Measurements from ENCODE around the gene ANK3. TPM values are rescaled to one million over a fixed set of nuclear protein-coding genes. Genes with fewer than 3 reads are reported as not detected.
A peak's percentile ranks its signal among the peaks of the same experiment; 100 is the strongest.
"Not testable (repeated sequence)": the region's sequence is repeated elsewhere in the genome, so short reads cannot be mapped to it uniquely, and the experiment has no call there.

ANK3 gene
- polyA plus RNA-seq, 1 donor, result 89.1 TPM

- peak in 1 of 2 donors; percentile 15 for DNase-seq
- Histone ChIP-seq H3K4me3 (ENCODE audit: low read length) (no peak overlapping the region), H3K36me3 (ENCODE audit: control insufficient read depth, insufficient read depth, low read length) (no peaks in the 10 kb centered on the region), H3K4me1 (ENCODE audit: control insufficient read depth, insufficient read depth, low read length) (no peaks in the 10 kb centered on the region), H3K27me3 (ENCODE audit: control insufficient read depth, insufficient read depth, low read length) (no peaks in the 10 kb centered on the region), H3K9me3 (ENCODE audit: control insufficient read depth, low read depth, low read length) (no peaks in the 10 kb centered on the region), H3K27ac (ENCODE audit: low read length) (no peak overlapping the region)
- 40% methylated on average over 1 of the region's 3 CpGs for WGBS (ENCODE audit: insufficient coverage, low lambda C conversion rate)
These were observed 348.1 kb downstream of the ANK3 start for GRCh38 chr10:60041489-60042133.

GRCh38 chr10:60040014-60040662 is 349.5 kb downstream of the ANK3 start:
- Histone ChIP-seq H3K27me3 (ENCODE audit: control insufficient read depth, insufficient read depth, low read length) (no peaks in the 10 kb centered on the region), H3K9me3 (ENCODE audit: control insufficient read depth, low read depth, low read length) (no peaks in the 10 kb centered on the region), H3K36me3 (ENCODE audit: control insufficient read depth, insufficient read depth, low read length) (no peaks in the 10 kb centered on the region), H3K4me1 (ENCODE audit: control insufficient read depth, insufficient read depth, low read length) (no peaks in the 10 kb centered on the region), H3K4me3 (ENCODE audit: low read length) (no peak overlapping the region), H3K27ac (ENCODE audit: low read length) (no peak overlapping the region)
- DNase-seq, result no peak
- 80% methylated on average over 2 of the region's 3 CpGs for WGBS (ENCODE audit: insufficient coverage, low lambda C conversion rate)

- Histone ChIP-seq H3K9me3 (ENCODE audit: control insufficient read depth, low read depth, low read length) (no peaks in the 10 kb centered on the region), H3K36me3 (ENCODE audit: control insufficient read depth, insufficient read depth, low read length) (no peaks in the 10 kb centered on the region), H3K4me1 (ENCODE audit: control insufficient read depth, insufficient read depth, low read length) (peaks cover 3% of the 10 kb centered on the region), H3K4me3 (ENCODE audit: low read length) (no peak overlapping the region), H3K27ac (ENCODE audit: low read length) (no peak overlapping the region), H3K27me3 (ENCODE audit: control insufficient read depth, insufficient read depth, low read length) (no peaks in the 10 kb centered on the region)
- DNase-seq, result no peak
- WGBS (ENCODE audit: insufficient coverage, low lambda C conversion rate), result no CpG with 5 or more reads among the region's 1 CpG
These were observed 353.7 kb downstream of the ANK3 start for GRCh38 chr10:60035984-60036383.

GRCh38 chr10:60035375-60035774 is 354.3 kb downstream of the ANK3 start:
- H3K27ac ChIP-seq (ENCODE audit: low read length), result not testable (repeated sequence)
- WGBS (ENCODE audit: insufficient coverage, low lambda C conversion rate), result no CpG with 5 or more reads among the region's 5 CpGs

GRCh38 chr10:60032723-60033122 is 357.0 kb downstream of the ANK3 start:
- H3K27me3 ChIP-seq (ENCODE audit: control insufficient read depth, insufficient read depth, low read length), result no peaks in the 10 kb centered on the region
- DNase-seq, result peak; percentile 32 to 50
- no peak overlapping the region for H3K27ac ChIP-seq (ENCODE audit: low read length)
- WGBS (ENCODE audit: insufficient coverage, low lambda C conversion rate), result no CpG with 5 or more reads among the region's 1 CpG
- H3K36me3 ChIP-seq (ENCODE audit: control insufficient read depth, insufficient read depth, low read length), result no peaks in the 10 kb centered on the region
- H3K4me3 ChIP-seq (ENCODE audit: low read length), result no peak overlapping the region
- no peaks in the 10 kb centered on the region for H3K9me3 ChIP-seq (ENCODE audit: control insufficient read depth, low read depth, low read length)
- peaks cover 7% of the 10 kb centered on the region for H3K4me1 ChIP-seq (ENCODE audit: control insufficient read depth, insufficient read depth, low read length)

More at GRCh38 chr10:60035375-60035774, 354.3 kb downstream of the ANK3 start:
- not testable (repeated sequence) for DNase-seq; H3K36me3 ChIP-seq (ENCODE audit: control insufficient read depth, insufficient read depth, low read length); H3K4me1 ChIP-seq (ENCODE audit: control insufficient read depth, insufficient read depth, low read length); H3K27me3 ChIP-seq (ENCODE audit: control insufficient read depth, insufficient read depth, low read length); H3K4me3 ChIP-seq (ENCODE audit: low read length); H3K9me3 ChIP-seq (ENCODE audit: control insufficient read depth, low read depth, low read length)

- DNase-seq, result peak in 1 of 2 donors; percentile 13
- Histone ChIP-seq H3K4me3 (ENCODE audit: low read length) (no peak overlapping the region), H3K9me3 (ENCODE audit: control insufficient read depth, low read depth, low read length) (no peaks in the 10 kb centered on the region), H3K27ac (ENCODE audit: low read length) (no peak overlapping the region), H3K4me1 (ENCODE audit: control insufficient read depth, insufficient read depth, low read length) (peaks cover 7% of the 10 kb centered on the region), H3K36me3 (ENCODE audit: control insufficient read depth, insufficient read depth, low read length) (no peaks in the 10 kb centered on the region), H3K27me3 (ENCODE audit: control insufficient read depth, insufficient read depth, low read length) (no peaks in the 10 kb centered on the region)
These were observed 358.0 kb downstream of the ANK3 start for GRCh38 chr10:60031664-60032063.

GRCh38 chr10:60031183-60031582 is 358.5 kb downstream of the ANK3 start:
- Histone ChIP-seq H3K4me1 (ENCODE audit: control insufficient read depth, insufficient read depth, low read length) (peaks cover 7% of the 10 kb centered on the region), H3K27ac (ENCODE audit: low read length) (no peak overlapping the region), H3K36me3 (ENCODE audit: control insufficient read depth, insufficient read depth, low read length) (no peaks in the 10 kb centered on the region), H3K27me3 (ENCODE audit: control insufficient read depth, insufficient read depth, low read length) (no peaks in the 10 kb centered on the region), H3K9me3 (ENCODE audit: control insufficient read depth, low read depth, low read length) (no peaks in the 10 kb centered on the region), H3K4me3 (ENCODE audit: low read length) (no peak overlapping the region)
- no peak for DNase-seq
- WGBS (ENCODE audit: insufficient coverage, low lambda C conversion rate), result no CpG with 5 or more reads among the region's 1 CpG

GRCh38 chr10:60029475-60029874 is 360.2 kb downstream of the ANK3 start:
- H3K27me3 ChIP-seq (ENCODE audit: control insufficient read depth, insufficient read depth, low read length), result no peaks in the 10 kb centered on the region
- peak in 1 of 2 donors; percentile 53 for DNase-seq
- H3K27ac ChIP-seq (ENCODE audit: low read length), result peak overlapping the region; percentile 32
- H3K4me1 ChIP-seq (ENCODE audit: control insufficient read depth, insufficient read depth, low read length), result peaks cover 7% of the 10 kb centered on the region
- H3K9me3 ChIP-seq (ENCODE audit: control insufficient read depth, low read depth, low read length), result no peaks in the 10 kb centered on the region
- H3K36me3 ChIP-seq (ENCODE audit: control insufficient read depth, insufficient read depth, low read length), result no peaks in the 10 kb centered on the region
- no peak overlapping the region for H3K4me3 ChIP-seq (ENCODE audit: low read length)
- 60% methylated on average over 1 of the region's 6 CpGs for WGBS (ENCODE audit: insufficient coverage, low lambda C conversion rate)

GRCh38 chr10:60028081-60028480 is 361.6 kb downstream of the ANK3 start:
- no peak overlapping the region for H3K27ac ChIP-seq (ENCODE audit: low read length)
- DNase-seq, result no peak
- no peaks in the 10 kb centered on the region for H3K36me3 ChIP-seq (ENCODE audit: control insufficient read depth, insufficient read depth, low read length)
- H3K4me3 ChIP-seq (ENCODE audit: low read length), result no peak overlapping the region
- 100% methylated on average over 1 of the region's 1 CpG for WGBS (ENCODE audit: insufficient coverage, low lambda C conversion rate)
- peaks cover 7% of the 10 kb centered on the region for H3K4me1 ChIP-seq (ENCODE audit: control insufficient read depth, insufficient read depth, low read length)
- no peaks in the 10 kb centered on the region for H3K27me3 ChIP-seq (ENCODE audit: control insufficient read depth, insufficient read depth, low read length)
- no peaks in the 10 kb centered on the region for H3K9me3 ChIP-seq (ENCODE audit: control insufficient read depth, low read depth, low read length)

GRCh38 chr10:60025279-60025678 is 364.4 kb downstream of the ANK3 start:
- H3K27ac ChIP-seq (ENCODE audit: low read length), result no peak overlapping the region
- no CpG with 5 or more reads among the region's 1 CpG for WGBS (ENCODE audit: insufficient coverage, low lambda C conversion rate)
- peaks cover 3% of the 10 kb centered on the region for H3K4me1 ChIP-seq (ENCODE audit: control insufficient read depth, insufficient read depth, low read length)
- H3K27me3 ChIP-seq (ENCODE audit: control insufficient read depth, insufficient read depth, low read length), result no peaks in the 10 kb centered on the region
- H3K36me3 ChIP-seq (ENCODE audit: control insufficient read depth, insufficient read depth, low read length), result no peaks in the 10 kb centered on the region
- no peak for DNase-seq
- H3K9me3 ChIP-seq (ENCODE audit: control insufficient read depth, low read depth, low read length), result no peaks in the 10 kb centered on the region
- H3K4me3 ChIP-seq (ENCODE audit: low read length), result no peak overlapping the region

- no peaks in the 10 kb centered on the region for H3K4me1 ChIP-seq (ENCODE audit: control insufficient read depth, insufficient read depth, low read length)
- no peak overlapping the region for H3K4me3 ChIP-seq (ENCODE audit: low read length)
- H3K27ac ChIP-seq (ENCODE audit: low read length), result no peak overlapping the region
- no peak for DNase-seq
- no peaks in the 10 kb centered on the region for H3K9me3 ChIP-seq (ENCODE audit: control insufficient read depth, low read depth, low read length)
- no peaks in the 10 kb centered on the region for H3K27me3 ChIP-seq (ENCODE audit: control insufficient read depth, insufficient read depth, low read length)
- H3K36me3 ChIP-seq (ENCODE audit: control insufficient read depth, insufficient read depth, low read length), result no peaks in the 10 kb centered on the region
- 93% methylated on average over 2 of the region's 4 CpGs for WGBS (ENCODE audit: insufficient coverage, low lambda C conversion rate)
These were observed 365.2 kb downstream of the ANK3 start for GRCh38 chr10:60024506-60024905.
